ENCODE data around the gene PPP1R26. TPM values are rescaled to one million over a fixed set of nuclear protein-coding genes. Genes with fewer than 3 reads are reported as not detected.
"Not testable (repeated sequence)": the region's sequence is repeated elsewhere in the genome, so short reads cannot be mapped to it uniquely, and the experiment has no call there.

Gene PPP1R26
- total and polyA plus RNA-seq, 9 of the 15 experiments (the other 6 are each of a cell fraction or from before 2014, with no cell fraction given), result 0.77 to 26.8 (median 9.3) TPM

- no peak for TF ChIP-seq GABPB2 (CRISPR knock-in tag; conservative IDR thresholded peaks at IDR 0.05)
Measured at GRCh38 chr9:135513351-135513846, 33.8 kb downstream of the PPP1R26 start (continued).

- H3K4me2 ChIP-seq (ENCODE audit: insufficient read depth, low read length); H3K9me1 ChIP-seq (ENCODE audit: control insufficient read depth, insufficient read depth, low read length); H3K9ac ChIP-seq (ENCODE audit: insufficient read depth in 1 of 2, low read depth in 2 of 2, low read length in 2 of 2); in situ Hi-C loops (cut with MboI); DNase-seq (ENCODE audit: extremely low read depth in 1 of 4, low spot score in 3 of 4); intact Hi-C loops (cut with micrococcal nuclease); H3K36me3 ChIP-seq (ENCODE audit: control insufficient read depth, insufficient read depth, low read length); H3K4me3 ChIP-seq; BruUV-seq (replicated peaks); H3K9me3 ChIP-seq (replicated peaks; ENCODE audit: control insufficient read depth, insufficient read depth, low read depth, low read length); H3K27ac ChIP-seq (ENCODE audit: extremely low read depth, low read depth, low read length); H4K20me1 ChIP-seq (replicated peaks; ENCODE audit: control insufficient read depth, insufficient read depth, low read length); H2AFZ ChIP-seq (ENCODE audit: low read depth, low read length); ATAC-seq; H3K27me3 ChIP-seq (ENCODE audit: control insufficient read depth in 2 of 2, insufficient read depth in 2 of 2, low read length in 2 of 2); H3K79me2 ChIP-seq (ENCODE audit: control insufficient read depth, insufficient read depth, low read length); CTCF ChIA-PET (ENCODE audit: low intra/inter-chr PET ratio): not testable (repeated sequence)
- WGBS (ENCODE audit: insufficient coverage, low coverage, missing lambda C conversion rate), result 84% methylated on average over 5 of the region's 9 CpGs
- H3K4me1 ChIP-seq (replicated peaks in 1 of 2; ENCODE audit: control insufficient read depth in 2 of 2, insufficient read depth in 2 of 2, low read length in 2 of 2), result peaks cover 22% of the 10 kb centered on the region in 2 experiments
- POLR2A ChIA-PET, result interaction anchor here (1.5 kb wide), 1 partner anchor 8 kb away, joined by 9 read pairs; no protein-coding TSS in a partner anchor
- peak; percentile 64 for FAIRE-seq
Measured at GRCh38 chr9:135513906-135514305, 34.3 kb downstream of the PPP1R26 start.

- POLR2A ChIA-PET, result interaction anchor here (0.6 to 1.5 kb wide), 2 partner anchors 9 to 730 kb away, joined by 3 to 9 read pairs; no protein-coding TSS in a partner anchor
- Histone ChIP-seq H3K4me3 (no peak overlapping the region), H3K79me2 (ENCODE audit: control insufficient read depth, insufficient read depth, low read length) (no peaks in the 10 kb centered on the region)
Measured at GRCh38 chr9:135514342-135515082, 34.9 kb downstream of the PPP1R26 start.

More at GRCh38 chr9:135514342-135515082, 34.9 kb downstream of the PPP1R26 start:
- no peak for FAIRE-seq
- H2AFZ ChIP-seq (ENCODE audit: low read depth, low read length), result no peak overlapping the region
- 0 out of 5 replicates have a peak, but pooled peaks cover 0 to 2% of the 10 kb centered on the region in 2 experiments for H3K27me3 ChIP-seq (ENCODE audit: control insufficient read depth in 2 of 2, insufficient read depth in 2 of 2, low read length in 2 of 2)
- no TSS peak for BruUV-seq (replicated peaks)
- no peak overlapping the region; a peak in 1 of 4 replicates for H3K9ac ChIP-seq (ENCODE audit: insufficient read depth in 1 of 2, low read depth in 2 of 2, low read length in 2 of 2)
- DNase-seq (ENCODE audit: extremely low read depth in 1 of 4, low spot score in 3 of 4), result no peak
- in situ Hi-C loops (cut with MboI), result no loop called here
- no peaks in the 10 kb centered on the region for H3K9me1 ChIP-seq (ENCODE audit: control insufficient read depth, insufficient read depth, low read length)
- no peaks in the 10 kb centered on the region for H3K9me3 ChIP-seq (replicated peaks; ENCODE audit: control insufficient read depth, insufficient read depth, low read depth, low read length)
- 43% methylated on average over 9 of the region's 17 CpGs for WGBS (ENCODE audit: insufficient coverage, low coverage, missing lambda C conversion rate)
- TF ChIP-seq ZNF444 (CRISPR knock-in tag; IDR thresholded peaks at IDR 0.05), result no peak
- CTCF ChIA-PET (ENCODE audit: low intra/inter-chr PET ratio), result no interaction called here
- H3K4me1 ChIP-seq (replicated peaks in 1 of 2; ENCODE audit: control insufficient read depth in 2 of 2, insufficient read depth in 2 of 2, low read length in 2 of 2), result peaks cover 22% of the 10 kb centered on the region in 2 experiments
- no peaks in the 10 kb centered on the region for H3K36me3 ChIP-seq (ENCODE audit: control insufficient read depth, insufficient read depth, low read length)
- no peaks in the 10 kb centered on the region for H4K20me1 ChIP-seq (replicated peaks; ENCODE audit: control insufficient read depth, insufficient read depth, low read length)
- intact Hi-C loops (cut with micrococcal nuclease), result no loop called here
- no peak for ATAC-seq
- H3K27ac ChIP-seq (ENCODE audit: extremely low read depth, low read depth, low read length), result no peak overlapping the region
- H3K4me2 ChIP-seq (ENCODE audit: insufficient read depth, low read length), result no peak overlapping the region

Measured in K562 (cell line).